Measurements from ENCODE around the gene STRAP. TPM values are rescaled to one million over a fixed set of nuclear protein-coding genes. Genes with fewer than 3 reads are reported as not detected.
A peak's percentile ranks its signal among the peaks of the same experiment; 100 is the strongest.

The STRAP gene, protein sequence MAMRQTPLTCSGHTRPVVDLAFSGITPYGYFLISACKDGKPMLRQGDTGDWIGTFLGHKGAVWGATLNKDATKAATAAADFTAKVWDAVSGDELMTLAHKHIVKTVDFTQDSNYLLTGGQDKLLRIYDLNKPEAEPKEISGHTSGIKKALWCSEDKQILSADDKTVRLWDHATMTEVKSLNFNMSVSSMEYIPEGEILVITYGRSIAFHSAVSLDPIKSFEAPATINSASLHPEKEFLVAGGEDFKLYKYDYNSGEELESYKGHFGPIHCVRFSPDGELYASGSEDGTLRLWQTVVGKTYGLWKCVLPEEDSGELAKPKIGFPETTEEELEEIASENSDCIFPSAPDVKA
- total RNA-seq (2021): 164 and 205 TPM in 2 replicates
- Bru-seq, nascent RNA: percentile 99 among the genes with signal in this experiment
- percentile 97 among the genes with signal in this experiment for BruChase-seq, experiment 1, labeled RNA remaining after a 2-hour chase
- percentile 98 among the genes with signal in this experiment for BruChase-seq, experiment 2, labeled RNA remaining after a 6-hour chase
- long read RNA-seq, transcript STRAP-202 (10 exons, 1,866 nt): major isoform, 617 of 660 reads
- long read RNA-seq, transcript STRAP-206 (9 exons, 1,698 nt): minor isoform, 27 of 660 reads
- long read RNA-seq, partial matches to known transcripts: 3 of 660 reads
- long read RNA-seq, other reads (novel, unspliced or antisense): 12 of 660 reads

DNA sequence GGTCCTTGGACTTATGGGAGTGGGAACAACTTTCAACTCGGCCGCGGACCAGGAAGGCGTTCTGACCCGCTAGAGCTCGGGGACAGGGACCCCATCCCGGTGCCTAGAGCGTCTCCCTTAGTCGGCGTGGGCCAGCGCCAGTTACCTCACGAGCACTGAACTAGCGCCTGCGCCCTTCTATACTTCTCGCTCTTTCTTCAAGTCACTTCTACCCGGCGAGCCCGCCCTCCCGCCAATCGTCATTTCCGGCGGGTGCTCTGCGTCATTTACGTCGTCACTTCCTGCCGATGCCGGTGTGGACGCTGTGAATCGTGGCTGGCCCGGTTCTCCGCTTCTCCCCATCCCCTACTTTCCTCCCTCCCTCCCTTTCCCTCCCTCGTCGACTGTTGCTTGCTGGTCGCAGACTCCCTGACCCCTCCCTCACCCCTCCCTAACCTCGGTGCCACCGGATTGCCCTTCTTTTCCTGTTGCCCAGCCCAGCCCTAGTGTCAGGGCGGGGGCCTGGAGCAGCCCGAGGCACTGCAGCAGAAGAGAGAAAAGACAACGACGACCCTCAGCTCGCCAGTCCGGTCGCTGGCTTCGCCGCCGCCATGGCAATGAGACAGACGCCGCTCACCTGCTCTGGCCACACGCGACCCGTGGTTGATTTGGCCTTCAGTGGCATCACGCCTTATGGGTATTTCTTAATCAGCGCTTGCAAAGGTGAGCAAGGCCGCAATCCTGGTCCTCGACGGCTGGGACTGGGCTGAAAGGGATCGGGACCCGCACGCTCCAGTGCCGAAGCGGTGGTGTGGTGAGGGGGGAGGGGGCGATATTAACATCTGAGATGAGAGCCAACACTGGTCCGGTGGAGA, at the start of gene STRAP:
STRAP (plus strand) TSS at position 270 of the 854 bp plus-strand sequence; CDS start at position 591, 321 bp downstream.
- Histone ChIP-seq H3K4me2 (peak within 1 kb of the TSS; percentile 96), H3K27me3 (ENCODE audit: insufficient read depth, low read depth) (no peaks in the 10 kb centered on the region), H3K4me1 (replicated peaks; ENCODE audit: insufficient read depth) (peaks cover 35% of the 10 kb centered on the region), H3K9me2 (ENCODE audit: insufficient read depth) (no peaks in the 10 kb centered on the region), H3K4me3 (peak within 1 kb of the TSS; percentile 88), H3F3A (ENCODE audit: insufficient read depth, low read depth) (peaks cover 21% of the 10 kb centered on the region; the same call in 1 of the 2 replicates), H2AFZ (peak within 1 kb of the TSS; percentile 94), H3K36me3 (ENCODE audit: low read depth) (peaks cover 22% of the 10 kb centered on the region), H4K20me1 (ENCODE audit: insufficient read depth) (peaks cover 44% of the 10 kb centered on the region), H3K79me2 (ENCODE audit: low read depth) (peaks cover 55% of the 10 kb centered on the region), H3K27ac (peak within 1 kb of the TSS; percentile 95), H3K9me3 (ENCODE audit: insufficient read depth, low read depth) (no peaks in the 10 kb centered on the region)
- ChIA-PET CTCF (interaction anchor here (0.6 kb wide), 1 partner anchor 9 kb away, joined by 3 read pairs; no protein-coding TSS in a partner anchor), POLR2A (ENCODE audit: unreplicated experiment) (interaction anchor here (0.5 to 0.7 kb wide), 3 partner anchors 137 to 1078 kb away, joined by 3 to 12 read pairs (median 5); no protein-coding TSS in a partner anchor)
- BruUV-seq (replicated peaks): TSS peak; percentile 53
- DNase-seq: peak; percentile 94 to 98
- intact Hi-C loops (cut with micrococcal nuclease; ENCODE audit: unreplicated experiment): loop anchor here (10.0 kb wide), 1 partner anchor 1108 kb away; a partner anchor contains a TSS
- TF ChIP-seq EZH2 (IDR thresholded peaks at IDR 0.05; ENCODE audit: low read depth): no peak
- TF ChIP-seq, protein P1, sequence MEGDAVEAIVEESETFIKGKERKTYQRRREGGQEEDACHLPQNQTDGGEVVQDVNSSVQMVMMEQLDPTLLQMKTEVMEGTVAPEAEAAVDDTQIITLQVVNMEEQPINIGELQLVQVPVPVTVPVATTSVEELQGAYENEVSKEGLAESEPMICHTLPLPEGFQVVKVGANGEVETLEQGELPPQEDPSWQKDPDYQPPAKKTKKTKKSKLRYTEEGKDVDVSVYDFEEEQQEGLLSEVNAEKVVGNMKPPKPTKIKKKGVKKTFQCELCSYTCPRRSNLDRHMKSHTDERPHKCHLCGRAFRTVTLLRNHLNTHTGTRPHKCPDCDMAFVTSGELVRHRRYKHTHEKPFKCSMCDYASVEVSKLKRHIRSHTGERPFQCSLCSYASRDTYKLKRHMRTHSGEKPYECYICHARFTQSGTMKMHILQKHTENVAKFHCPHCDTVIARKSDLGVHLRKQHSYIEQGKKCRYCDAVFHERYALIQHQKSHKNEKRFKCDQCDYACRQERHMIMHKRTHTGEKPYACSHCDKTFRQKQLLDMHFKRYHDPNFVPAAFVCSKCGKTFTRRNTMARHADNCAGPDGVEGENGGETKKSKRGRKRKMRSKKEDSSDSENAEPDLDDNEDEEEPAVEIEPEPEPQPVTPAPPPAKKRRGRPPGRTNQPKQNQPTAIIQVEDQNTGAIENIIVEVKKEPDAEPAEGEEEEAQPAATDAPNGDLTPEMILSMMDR (conservative IDR thresholded peaks at IDR 0.05): no peak

DNA sequence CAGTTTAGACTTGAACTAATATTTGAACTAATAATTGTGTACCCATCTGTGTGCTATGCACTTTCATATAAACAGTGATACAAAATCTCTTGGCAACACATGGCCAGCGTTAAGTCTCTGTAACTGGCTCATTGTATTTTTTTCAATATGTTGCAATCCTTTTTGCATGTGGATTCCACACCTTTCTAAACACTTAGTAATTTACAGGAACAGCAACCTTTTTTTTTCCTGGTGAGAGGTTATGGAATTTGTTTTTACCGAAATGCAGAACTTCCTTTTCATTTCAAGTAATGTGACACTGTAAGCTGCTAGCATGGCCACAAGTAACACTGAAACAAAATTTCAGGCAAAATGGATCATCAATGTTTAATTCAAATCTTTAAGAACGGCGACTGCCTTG, 47.6 kb upstream of the STRAP start:
- Histone ChIP-seq H3K79me2 (ENCODE audit: low read depth) (no peaks in the 10 kb centered on the region), H3F3A (ENCODE audit: insufficient read depth, low read depth) (no peaks in the 10 kb centered on the region), H2AFZ (no peak overlapping the region; the same call in 1 of the 2 replicates), H3K27ac (0 out of 2 replicates have a peak overlapping the region, but pooled peaks have one; percentile 6), H3K36me3 (ENCODE audit: low read depth) (no peaks in the 10 kb centered on the region), H3K4me1 (replicated peaks; ENCODE audit: insufficient read depth) (peaks cover 21% of the 10 kb centered on the region), H3K27me3 (ENCODE audit: insufficient read depth, low read depth) (no peaks in the 10 kb centered on the region), H3K4me2 (0 out of 2 replicates have a peak overlapping the region, but pooled peaks have one; percentile 5), H4K20me1 (ENCODE audit: insufficient read depth) (no peaks in the 10 kb centered on the region), H3K9me2 (ENCODE audit: insufficient read depth) (no peaks in the 10 kb centered on the region), H3K4me3 (no peak overlapping the region), H3K9me3 (ENCODE audit: insufficient read depth, low read depth) (no peaks in the 10 kb centered on the region)
- TF ChIP-seq, protein P1 (conservative IDR thresholded peaks at IDR 0.05): no peak
- TF ChIP-seq EZH2 (IDR thresholded peaks at IDR 0.05; ENCODE audit: low read depth): no peak
- POLR2A ChIA-PET (ENCODE audit: unreplicated experiment): interaction anchor here (0.6 kb wide), 1 partner anchor 46 kb away, joined by 3 read pairs; no protein-coding TSS in a partner anchor
- no TSS peak for BruUV-seq (replicated peaks)
- DNase-seq: peak in 1 of 2 experiments; percentile 80
- CTCF ChIA-PET: no interaction called here
- intact Hi-C loops (cut with micrococcal nuclease; ENCODE audit: unreplicated experiment): loop anchor here (2.0 kb wide), 2 partner anchors 34 to 46 kb away; partner anchors contain the start of gene EPS8
